Measurements from ENCODE around the gene RPL36A.

DNA sequence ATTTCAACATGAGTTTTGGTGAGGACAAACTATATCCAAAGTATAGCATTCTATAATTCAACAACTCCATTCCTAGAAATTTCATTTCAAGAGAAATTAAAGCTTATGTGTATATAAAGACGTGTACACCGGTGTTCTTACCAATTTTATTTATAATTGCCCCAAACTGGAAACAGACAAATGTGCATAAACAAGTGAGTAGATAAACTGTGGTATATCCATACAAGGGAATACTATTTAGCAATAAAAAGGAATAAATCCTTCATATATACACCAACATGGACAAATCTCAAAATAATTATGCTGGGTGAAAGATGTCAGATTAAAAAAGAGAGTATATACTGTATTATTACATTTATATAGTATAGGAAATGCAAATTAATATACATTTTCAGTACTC lies 37.1 kb downstream of the RPL36A start:
- no peak for TF ChIP-seq CTCF (IDR thresholded peaks at IDR 0.05; ENCODE audit: low read depth, low read length, missing input control)
- TF ChIP-seq, protein P1, sequence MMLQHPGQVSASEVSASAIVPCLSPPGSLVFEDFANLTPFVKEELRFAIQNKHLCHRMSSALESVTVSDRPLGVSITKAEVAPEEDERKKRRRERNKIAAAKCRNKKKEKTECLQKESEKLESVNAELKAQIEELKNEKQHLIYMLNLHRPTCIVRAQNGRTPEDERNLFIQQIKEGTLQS (IDR thresholded peaks at IDR 0.05), result no peak

Data from liver (tissue), 3 donors.